HepG2 (cell line): ENCODE results near the gene PPIL6. TPM values are rescaled to one million over a fixed set of nuclear protein-coding genes. Genes with fewer than 3 reads are reported as not detected.

Experiments
- ATAC-seq: fragments of 200-7000 bp; cut with Tn5 transposase; 3 replicates; pipeline ENCODE4 v1.9.1; 2020; ENCODE audit warnings: mild to moderate bottlenecking, moderate library complexity
- BruUV-seq: library from RNA; stranded (reverse); fragments of 400-500 nt; replicated peaks from 2 replicates; lab custom pipeline; 2021; lab: Mats Ljungman, UMichigan
- CTCF ChIA-PET: fragments of 300-600 bp; formaldehyde crosslinking; extraction: SDS; loops from one replicate; lab custom pipeline; 2021; ENCODE audit warnings: low total read pairs, inconsistent platforms, low intra/inter-chr PET ratio; lab: Yijun Ruan, JAX
- POLR2A ChIA-PET: fragments of 350-600 bp; sonication (Branson Sonifier 250); formaldehyde crosslinking; loops from one replicate; lab custom pipeline; 2020; ENCODE audit warnings: antibody characterized with exemption, inconsistent platforms; lab: Yijun Ruan, JAX
- DNase-seq: peaks from one replicate; pipeline ENCODE4 v3.0.0-alpha.2; 2015; ENCODE audit warnings: low spot score
- FAIRE-seq: peaks from 3 replicates; lab custom pipeline; 2011; peaks lifted over from hg19 to GRCh38; lab: Jason Lieb, UNC
- H2AFZ ChIP-seq: one replicate; pipeline ENCODE4 v1.6.1; 2011; ENCODE audit warnings: low read length, inconsistent platforms
- H3K27ac ChIP-seq: fragments of 300-600 bp; 3 replicates; pipeline ENCODE4 v1.8.0; 2011; ENCODE audit warnings: mixed run types, mild to moderate bottlenecking, mixed read lengths, low read length, inconsistent platforms; ENCODE audit not compliant: insufficient read depth; ENCODE audit errors: extremely low read length
- H3K27me3 ChIP-seq, 2 experiments: fragments of 200-600 bp in 1 of 2; 2 replicates in 1 of 2; 3 replicates in 1 of 2; pipeline versions ENCODE4 v1.6.0 to v1.8.0; 2011; ENCODE audit warnings: low read length in 2 of 2, mild to moderate bottlenecking in 2 of 2, moderate library complexity in 2 of 2, inconsistent platforms in 1 of 2; ENCODE audit not compliant: insufficient read depth in 2 of 2, control insufficient read depth in 1 of 2
- H3K36me3 ChIP-seq, 2 experiments: fragments of 200-600 bp in 1 of 2; replicated peaks in 1 of 2; 2 replicates in 1 of 2; 3 replicates in 1 of 2; pipeline versions ENCODE4 v1.5.1 to v1.8.0; 2011; ENCODE audit warnings: low read length in 2 of 2, inconsistent platforms in 1 of 2; ENCODE audit not compliant: insufficient read depth in 2 of 2, control insufficient read depth in 1 of 2
- H3K4me1 ChIP-seq: 2 replicates; pipeline ENCODE4 v1.5.1; 2012; ENCODE audit warnings: low read length, inconsistent platforms; ENCODE audit not compliant: insufficient read depth
- H3K4me2 ChIP-seq: 2 replicates; pipeline ENCODE4 v1.6.0; 2011; ENCODE audit warnings: low read depth, low read length, inconsistent platforms
- H3K4me3 ChIP-seq, 3 experiments: fragments of 200-600 bp in 1 of 3; sonication (generic), shearing (Covaris generic) in 1 of 3; replicated peaks in 1 of 3; 2 replicates each; pipeline ENCODE4 v1.5.1; 2011 to 2016; ENCODE audit warnings: low read length in 3 of 3, inconsistent platforms in 2 of 3, low read depth in 2 of 3, mild to moderate bottlenecking in 2 of 3, control low read depth in 1 of 3, mixed read lengths in 1 of 3; ENCODE audit not compliant: insufficient read depth in 1 of 3
- H3K79me2 ChIP-seq: one replicate; pipeline ENCODE4 v1.6.1; 2011; ENCODE audit warnings: low read length, inconsistent platforms; ENCODE audit not compliant: insufficient read depth
- H3K9ac ChIP-seq: 2 replicates; pipeline ENCODE4 v1.6.0; 2011; ENCODE audit warnings: mild to moderate bottlenecking, low read depth, low read length, inconsistent platforms; ENCODE audit not compliant: insufficient read depth
- H3K9me3 ChIP-seq: 2 replicates; pipeline ENCODE4 v1.5.1; 2012; ENCODE audit warnings: mild to moderate bottlenecking, low read length
- H4K20me1 ChIP-seq: 2 replicates; pipeline ENCODE4 v1.6.0; 2011; ENCODE audit warnings: inconsistent platforms, mild to moderate bottlenecking, low read length, moderate library complexity; ENCODE audit not compliant: insufficient read depth
- KDM4B ChIP-seq: sonication (generic); formaldehyde crosslinking; IDR thresholded peaks from 2 replicates; pipeline ENCODE4 v1.4.0; 2020; ENCODE audit warnings: missing genetic modification reagents
- MAFF ChIP-seq: IDR thresholded peaks from 2 replicates; pipeline ENCODE4 v1.6.1; 2011; ENCODE audit warnings: low read depth, low read length, improper control_type of control experiment
- MAFK ChIP-seq, 2 experiments: IDR thresholded peaks in 1 of 2; conservative IDR thresholded peaks in 1 of 2; 2 replicates each; pipeline ENCODE4 v1.6.1; 2011; ENCODE audit warnings: improper control_type of control experiment in 2 of 2, low read length in 2 of 2
- U2AF2 ChIP-seq: fragments of 200-400 bp; formaldehyde crosslinking; IDR thresholded peaks from 2 replicates; pipeline ENCODE4 v1.6.1; 2017; ENCODE audit warnings: low read depth, mild to moderate bottlenecking, low read length
- ZNF274 ChIP-seq: sonication (generic); formaldehyde crosslinking; IDR thresholded peaks from 2 replicates; pipeline ENCODE4 v1.5.1; 2020; ENCODE audit warnings: mild to moderate bottlenecking, missing genetic modification reagents
- ZNF709 ChIP-seq: sonication (generic); formaldehyde crosslinking; IDR thresholded peaks from 2 replicates; pipeline ENCODE4 v1.5.0; 2020; ENCODE audit warnings: mild to moderate bottlenecking, missing genetic modification reagents
- ZNF839 ChIP-seq: sonication (generic); formaldehyde crosslinking; IDR thresholded peaks from 2 replicates; pipeline ENCODE4 v1.4.0; 2020; ENCODE audit warnings: missing genetic modification reagents, mild to moderate bottlenecking, borderline replicate concordance
- WGBS: methylation state at CpG from one replicate; pipeline ENCODE4 v1.1.6; 2017; ENCODE audit warnings: low lambda C conversion rate; 5-methylcytosine and 5-hydroxymethylcytosine counted together
- in situ Hi-C: cut with HindIII; loops from 2 replicates; pipeline ENCODE4 v1.10.0; 2017; ENCODE audit warnings: low pct_unique_long_range_greater_than_20kb; ENCODE audit not compliant: extremely low pct_ligation_motif_present
- intact Hi-C: fragments of 100-400 bp; cut with micrococcal nuclease; formaldehyde crosslinking; loops from one replicate; pipeline ENCODE4 v1.10.0; 2022; ENCODE audit not compliant: unreplicated experiment
- polyA plus RNA-seq, 8 experiments: library from polyadenylated mRNA; depleted of rRNA in 3 of 8; stranded (reverse) in 7 of 8; unstranded in 1 of 8; fragments of >200 nt; fragmentation: Illumina TruSeq in 4 of 8; extraction: Trizol in 4 of 8; gene quantifications; 2 replicates each; pipeline versions ENCODE4 v1.2.1 to v1.2.3, GENCODE V29; 2011 to 2016; ENCODE audit warnings: low read depth in 4 of 8, missing spikeins in 1 of 8, mixed read lengths in 1 of 8; ENCODE audit not compliant: insufficient read depth in 1 of 8
- total RNA-seq, 5 experiments: library from RNA; depleted of rRNA; stranded (reverse); fragments of >200 nt; fragmentation: Illumina TruSeq; extraction: Trizol; gene quantifications; 2 replicates each; pipeline ENCODE4 v1.2.3, GENCODE V29; 2016; ENCODE audit warnings: low read depth in 1 of 5
- TF ChIP-seq, protein P1 (sequence below): sonication (generic); formaldehyde crosslinking; IDR thresholded peaks from 2 replicates; pipeline ENCODE4 v1.4.0; 2020; ENCODE audit warnings: missing genetic modification reagents

Gene PPIL6
- total and polyA plus RNA-seq, 2 of the 13 experiments (the other 11 are each of a cell fraction or from before 2014, with no cell fraction given) = 0.22 to 0.46 TPM

DNA sequence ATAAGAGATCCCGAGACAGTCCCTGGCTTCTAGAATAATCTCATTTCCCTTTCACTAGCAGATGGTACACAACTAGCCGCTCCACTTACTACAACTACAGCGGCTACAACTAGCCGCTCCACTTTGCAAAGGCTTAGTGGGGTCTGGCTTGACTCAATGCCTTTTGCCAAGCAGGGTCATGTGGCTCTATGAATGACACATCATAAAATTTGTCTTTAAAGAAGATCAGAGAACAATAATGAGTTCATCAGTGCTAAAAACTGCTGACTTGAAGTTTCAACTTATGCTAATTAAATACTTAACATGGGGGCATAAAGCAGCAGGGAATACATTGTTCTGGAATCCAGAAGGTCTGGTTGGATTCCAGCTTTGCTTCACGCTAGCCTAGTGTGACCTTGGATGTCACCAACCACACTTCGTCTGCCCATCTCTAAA is 17.2 kb upstream of the PPIL6 start:
- ChIA-PET CTCF (no interaction called here), POLR2A (interaction anchor here (1.3 to 5.4 kb wide), 2 partner anchors 16 to 23 kb away, joined by 3 to 22 read pairs; partner anchors contain the start of genes PPIL6 and SMPD2)
- Histone ChIP-seq H3K27me3 (no peaks in the 10 kb centered on the region), H4K20me1 (no peaks in the 10 kb centered on the region), H2AFZ (no peak overlapping the region), H3K4me3 (no peak overlapping the region), H3K27ac (no peak overlapping the region), H3K9ac (no peak overlapping the region), H3K4me2 (no peak overlapping the region), H3K79me2 (no peaks in the 10 kb centered on the region), H3K9me3 (no peaks in the 10 kb centered on the region), H3K36me3 (peaks cover 0 to 9% of the 10 kb centered on the region in 2 experiments; a peak in 2 of 5 replicates), H3K4me1 (peaks cover 20% of the 10 kb centered on the region)
- TF ChIP-seq MAFK (conservative IDR thresholded peaks at IDR 0.05 in 1 of 2, IDR thresholded peaks at IDR 0.05 in 1 of 2; ENCODE audit: low read length in 2 of 2) (peak; percentile 54 to 72; a peak in 3 of 4 replicates), ZNF709 (CRISPR knock-in tag) (no peak), U2AF2 (no peak), KDM4B (no peak), MAFF (peak; percentile 57; the same call in 1 of the 2 replicates), ZNF839 (CRISPR knock-in tag) (no peak), ZNF274 (CRISPR knock-in tag) (no peak)
- TF ChIP-seq, protein P1, sequence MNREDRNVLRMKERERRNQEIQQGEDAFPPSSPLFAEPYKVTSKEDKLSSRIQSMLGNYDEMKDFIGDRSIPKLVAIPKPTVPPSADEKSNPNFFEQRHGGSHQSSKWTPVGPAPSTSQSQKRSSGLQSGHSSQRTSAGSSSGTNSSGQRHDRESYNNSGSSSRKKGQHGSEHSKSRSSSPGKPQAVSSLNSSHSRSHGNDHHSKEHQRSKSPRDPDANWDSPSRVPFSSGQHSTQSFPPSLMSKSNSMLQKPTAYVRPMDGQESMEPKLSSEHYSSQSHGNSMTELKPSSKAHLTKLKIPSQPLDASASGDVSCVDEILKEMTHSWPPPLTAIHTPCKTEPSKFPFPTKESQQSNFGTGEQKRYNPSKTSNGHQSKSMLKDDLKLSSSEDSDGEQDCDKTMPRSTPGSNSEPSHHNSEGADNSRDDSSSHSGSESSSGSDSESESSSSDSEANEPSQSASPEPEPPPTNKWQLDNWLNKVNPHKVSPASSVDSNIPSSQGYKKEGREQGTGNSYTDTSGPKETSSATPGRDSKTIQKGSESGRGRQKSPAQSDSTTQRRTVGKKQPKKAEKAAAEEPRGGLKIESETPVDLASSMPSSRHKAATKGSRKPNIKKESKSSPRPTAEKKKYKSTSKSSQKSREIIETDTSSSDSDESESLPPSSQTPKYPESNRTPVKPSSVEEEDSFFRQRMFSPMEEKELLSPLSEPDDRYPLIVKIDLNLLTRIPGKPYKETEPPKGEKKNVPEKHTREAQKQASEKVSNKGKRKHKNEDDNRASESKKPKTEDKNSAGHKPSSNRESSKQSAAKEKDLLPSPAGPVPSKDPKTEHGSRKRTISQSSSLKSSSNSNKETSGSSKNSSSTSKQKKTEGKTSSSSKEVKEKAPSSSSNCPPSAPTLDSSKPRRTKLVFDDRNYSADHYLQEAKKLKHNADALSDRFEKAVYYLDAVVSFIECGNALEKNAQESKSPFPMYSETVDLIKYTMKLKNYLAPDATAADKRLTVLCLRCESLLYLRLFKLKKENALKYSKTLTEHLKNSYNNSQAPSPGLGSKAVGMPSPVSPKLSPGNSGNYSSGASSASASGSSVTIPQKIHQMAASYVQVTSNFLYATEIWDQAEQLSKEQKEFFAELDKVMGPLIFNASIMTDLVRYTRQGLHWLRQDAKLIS (CRISPR knock-in tag) = no peak
- intact Hi-C loops (loop anchor here (5.0 kb wide), 1 partner anchor 270 kb away; no protein-coding TSS in a partner anchor), in situ Hi-C loops (no loop called here)
- ATAC-seq = no peak
- no peak for DNase-seq
- FAIRE-seq = no peak
- no TSS peak for BruUV-seq
- 94% methylated on average over 6 of the region's 6 CpGs for WGBS
